ENCODE data around the gene SLIT3.

The SLIT3 gene

GRCh38 chr5:168989731-168990505, 311.0 kb downstream of the SLIT3 start:
- no peak overlapping the region for H3K4me3 ChIP-seq (ENCODE audit: low read length)
- no peak for TF ChIP-seq CTCF (conservative IDR thresholded peaks at IDR 0.05; ENCODE audit: low read length)
- no peak for DNase-seq (ENCODE audit: low read depth)

GRCh38 chr5:168988699-168989098, 312.2 kb downstream of the SLIT3 start:
- DNase-seq (ENCODE audit: low read depth) = no peak
- no peak overlapping the region for H3K4me3 ChIP-seq (ENCODE audit: low read length)
- no peak for TF ChIP-seq CTCF (conservative IDR thresholded peaks at IDR 0.05; ENCODE audit: low read length)

GRCh38 chr5:168987543-168988300, 313.2 kb downstream of the SLIT3 start:
- peak; percentile 55 for DNase-seq (ENCODE audit: low read depth)
- H3K4me3 ChIP-seq (ENCODE audit: low read length) = no peak overlapping the region
- peak; percentile 92 for TF ChIP-seq CTCF (conservative IDR thresholded peaks at IDR 0.05; ENCODE audit: low read length)

- DNase-seq (ENCODE audit: low read depth) = no peak
- TF ChIP-seq CTCF (conservative IDR thresholded peaks at IDR 0.05; ENCODE audit: low read length) = no peak
- H3K4me3 ChIP-seq (ENCODE audit: low read length) = no peak overlapping the region
These were observed 315.5 kb downstream of the SLIT3 start for GRCh38 chr5:168985454-168985853.

- no peak for TF ChIP-seq CTCF (conservative IDR thresholded peaks at IDR 0.05; ENCODE audit: low read length)
- no peak overlapping the region for H3K4me3 ChIP-seq (ENCODE audit: low read length)
- no peak for DNase-seq (ENCODE audit: low read depth)
These were observed 316.7 kb downstream of the SLIT3 start for GRCh38 chr5:168984135-168984675.

GRCh38 chr5:168979135-168979534, 321.8 kb downstream of the SLIT3 start:
- no peak overlapping the region for H3K4me3 ChIP-seq (ENCODE audit: low read length)
- TF ChIP-seq CTCF (conservative IDR thresholded peaks at IDR 0.05; ENCODE audit: low read length) = no peak
- peak; percentile 20 for DNase-seq (ENCODE audit: low read depth)
